GM10248 (cell line): Measurements from ENCODE around the gene GAREM1.
"Not testable (repeated sequence)": the region's sequence is repeated elsewhere in the genome, so short reads cannot be mapped to it uniquely, and the experiment has no call there.

Experiments used
- CTCF ChIA-PET: fragments of 300-600 bp; sonication (Branson Sonifier 250); formaldehyde crosslinking; extraction: SDS; loops from one replicate; lab custom pipeline; 2021; ENCODE audit warnings: antibody characterized with exemption; lab: Yijun Ruan, JAX
- POLR2A ChIA-PET: fragments of 350-650 bp; sonication (Branson Sonifier 250); formaldehyde crosslinking; extraction: SDS; loops from one replicate; lab custom pipeline; 2020; ENCODE audit warnings: antibody characterized with exemption; lab: Yijun Ruan, JAX
- DNase-seq: peaks from one replicate; pipeline ENCODE4 v3.0.0; 2012; ENCODE audit errors: extremely low spot score
- CTCF ChIP-seq: IDR thresholded peaks from 2 replicates; pipeline ENCODE4 v1.5.1; 2012; ENCODE audit warnings: mild to moderate bottlenecking, low read depth; ENCODE audit errors: extremely low read depth, missing control alignments, control extremely low read depth

The GAREM1 gene

GRCh38 chr18:32353257-32353656 is 117.4 kb downstream of the GAREM1 start:
- ChIA-PET POLR2A (no interaction called here), CTCF (no interaction called here)
- no peak for TF ChIP-seq CTCF
- DNase-seq: no peak

- no peak for TF ChIP-seq CTCF
- ChIA-PET CTCF (interaction anchor here (1.4 kb wide), 1 partner anchor 17 kb away, joined by 3 read pairs; no protein-coding TSS in a partner anchor), POLR2A (no interaction called here)
- no peak for DNase-seq
These were observed 119.7 kb downstream of the GAREM1 start for GRCh38 chr18:32351032-32351431.

GRCh38 chr18:32349728-32350395 is 120.8 kb downstream of the GAREM1 start:
- POLR2A ChIA-PET: no interaction called here
- DNase-seq: no peak
- CTCF ChIA-PET: interaction anchor here (1.4 kb wide), 1 partner anchor 16 kb away, joined by 3 read pairs; no protein-coding TSS in a partner anchor
- no peak for TF ChIP-seq CTCF

GRCh38 chr18:32346671-32347070 is 124.0 kb downstream of the GAREM1 start:
- POLR2A ChIA-PET: no interaction called here

GRCh38 chr18:32343634-32344033 is 127.0 kb downstream of the GAREM1 start:
- POLR2A ChIA-PET: no interaction called here
- CTCF ChIA-PET: interaction anchor here (1.1 kb wide), 1 partner anchor 10 kb away, joined by 3 read pairs; no protein-coding TSS in a partner anchor

More at GRCh38 chr18:32346671-32347070, 124.0 kb downstream of the GAREM1 start:
- no peak for DNase-seq
- CTCF ChIA-PET: no interaction called here
- TF ChIP-seq CTCF: no peak

DNA sequence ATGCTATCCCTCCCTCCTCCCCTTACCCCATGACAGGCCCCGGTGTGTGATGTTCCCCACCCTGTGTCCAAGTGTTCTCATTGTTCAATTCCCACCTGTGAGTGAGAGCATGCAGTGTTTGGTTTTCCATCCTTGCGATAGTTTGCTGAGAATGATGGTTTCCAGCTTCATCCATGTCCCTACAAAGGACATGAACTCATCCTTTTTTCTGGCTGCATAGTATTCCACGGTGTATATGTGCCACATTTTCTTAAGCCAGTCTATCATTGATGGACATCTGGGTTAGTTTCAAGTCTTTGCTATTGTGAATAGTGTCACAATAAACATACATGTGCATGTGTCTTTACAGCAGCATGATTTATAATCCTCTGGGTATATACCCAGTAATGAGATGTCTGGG is 129.6 kb downstream of the GAREM1 start:
- CTCF ChIA-PET: interaction anchor here (1.5 kb wide), 1 partner anchor 12 kb away, joined by 3 read pairs; no protein-coding TSS in a partner anchor
- POLR2A ChIA-PET: not testable (repeated sequence)

More at GRCh38 chr18:32343634-32344033, 127.0 kb downstream of the GAREM1 start:
- TF ChIP-seq CTCF: no peak
- DNase-seq: no peak

DNA sequence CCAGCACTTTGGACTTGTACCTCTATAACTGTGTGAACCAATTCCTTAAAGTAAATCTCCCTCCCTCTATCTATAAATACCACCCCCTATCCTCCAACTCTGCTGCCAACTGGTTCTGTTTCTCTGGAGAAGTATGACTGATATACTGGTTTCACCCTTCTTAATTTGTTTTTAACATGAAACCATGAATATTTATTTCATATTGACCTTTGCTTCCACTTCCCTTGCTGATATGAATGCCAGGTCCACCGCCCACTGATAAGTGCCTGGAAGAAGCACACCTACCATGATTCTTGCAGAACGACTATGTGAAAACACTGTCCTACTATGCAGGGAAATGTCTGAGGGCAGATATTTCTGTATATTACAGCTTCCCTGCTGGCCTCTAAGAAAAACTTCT is 131.6 kb downstream of the GAREM1 start:
- POLR2A ChIA-PET: no interaction called here
- CTCF ChIA-PET: interaction anchor here (1.5 to 1.6 kb wide), 2 partner anchors 10 to 15 kb away, joined by 3 to 5 read pairs; no protein-coding TSS in a partner anchor
- no peak for DNase-seq
- TF ChIP-seq CTCF: no peak

More for the DNA sequence above, 129.6 kb downstream of the GAREM1 start:
- DNase-seq: not testable (repeated sequence)
